Adrenal gland (tissue), 5 donors: ENCODE data around the gene ST8SIA6.

ENCODE experiments used
- POLR2A ChIP-seq, 2 donors: fragments of 450-650 bp; IDR thresholded peaks; one replicate each; pipeline ENCODE4 v1.6.1; 2017; ENCODE audit warnings: antibody characterized with exemption in 2 of 2, mild to moderate bottlenecking in 2 of 2, moderate library complexity in 1 of 2
- TF ChIP-seq, protein P1 (sequence below), 6 experiments: fragments of 450-650 bp in 4 of 6; fragments of 200-600 bp in 2 of 6; sonication (generic) in 1 of 6; IDR thresholded peaks; 1 replicate in 5 of 6; 2 replicates in 1 of 6; pipeline versions ENCODE4 v1.5.1 to v1.8.0; 2016 to 2021; ENCODE audit warnings: antibody characterized with exemption in 6 of 6, mild to moderate bottlenecking in 2 of 6, moderate library complexity in 1 of 6
- donor health status: DM: no; HTN: no; CAD: no.

DNA sequence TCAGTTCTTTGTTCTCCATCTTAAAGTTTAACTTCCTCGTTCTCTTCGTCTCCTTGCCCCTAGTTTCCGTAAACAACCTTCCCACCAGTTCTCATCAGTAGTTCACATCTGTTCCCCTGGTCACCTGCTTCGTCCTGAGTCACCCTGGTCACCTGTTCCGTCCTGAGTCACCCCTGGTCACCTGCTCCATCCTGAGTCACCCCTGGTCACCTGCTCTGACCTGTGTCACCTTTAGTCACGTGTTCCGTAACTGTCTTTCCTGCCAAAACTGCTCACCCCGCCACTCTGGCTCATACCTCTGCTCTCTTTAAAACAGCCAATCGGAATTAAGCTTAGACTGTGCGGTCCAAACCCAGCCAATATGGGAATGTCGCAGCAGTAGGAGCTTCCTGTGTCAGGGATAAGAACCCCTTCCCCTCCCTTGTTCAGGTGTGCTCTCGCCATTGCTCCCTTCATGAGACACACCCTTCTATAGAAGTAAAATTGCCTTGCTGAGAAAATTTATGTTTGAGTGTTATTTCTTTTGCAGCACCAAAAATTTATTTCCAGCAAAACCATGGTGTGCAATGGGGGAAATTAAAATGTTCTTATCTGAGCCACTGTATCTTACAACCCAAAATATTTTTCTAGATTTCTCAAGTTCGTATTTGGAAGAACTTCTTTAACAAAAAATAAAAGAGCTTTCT lies 114.1 kb downstream of the ST8SIA6 start:
- TF ChIP-seq, protein P1, sequence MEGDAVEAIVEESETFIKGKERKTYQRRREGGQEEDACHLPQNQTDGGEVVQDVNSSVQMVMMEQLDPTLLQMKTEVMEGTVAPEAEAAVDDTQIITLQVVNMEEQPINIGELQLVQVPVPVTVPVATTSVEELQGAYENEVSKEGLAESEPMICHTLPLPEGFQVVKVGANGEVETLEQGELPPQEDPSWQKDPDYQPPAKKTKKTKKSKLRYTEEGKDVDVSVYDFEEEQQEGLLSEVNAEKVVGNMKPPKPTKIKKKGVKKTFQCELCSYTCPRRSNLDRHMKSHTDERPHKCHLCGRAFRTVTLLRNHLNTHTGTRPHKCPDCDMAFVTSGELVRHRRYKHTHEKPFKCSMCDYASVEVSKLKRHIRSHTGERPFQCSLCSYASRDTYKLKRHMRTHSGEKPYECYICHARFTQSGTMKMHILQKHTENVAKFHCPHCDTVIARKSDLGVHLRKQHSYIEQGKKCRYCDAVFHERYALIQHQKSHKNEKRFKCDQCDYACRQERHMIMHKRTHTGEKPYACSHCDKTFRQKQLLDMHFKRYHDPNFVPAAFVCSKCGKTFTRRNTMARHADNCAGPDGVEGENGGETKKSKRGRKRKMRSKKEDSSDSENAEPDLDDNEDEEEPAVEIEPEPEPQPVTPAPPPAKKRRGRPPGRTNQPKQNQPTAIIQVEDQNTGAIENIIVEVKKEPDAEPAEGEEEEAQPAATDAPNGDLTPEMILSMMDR (IDR thresholded peaks at IDR 0.05), result no peak
- TF ChIP-seq POLR2A (IDR thresholded peaks at IDR 0.05), result no peak
